ENCODE results near the gene KCNA2.

Gene KCNA2

GRCh38 chr1:110566836-110567235, 39.3 kb downstream of the KCNA2 start:
- DNase-seq (ENCODE audit: low read depth in 2 of 2): no peak

- DNase-seq (ENCODE audit: low read depth in 2 of 2): no peak
Measured at GRCh38 chr1:110565565-110565964, 40.6 kb downstream of the KCNA2 start.

GRCh38 chr1:110563089-110563488, 43.1 kb downstream of the KCNA2 start:
- no peak for DNase-seq (ENCODE audit: low read depth in 2 of 2)

- no peak for DNase-seq (ENCODE audit: low read depth in 2 of 2)
Measured at GRCh38 chr1:110561596-110561995, 44.6 kb downstream of the KCNA2 start.

GRCh38 chr1:110559157-110559556, 47.0 kb downstream of the KCNA2 start:
- no peak for DNase-seq (ENCODE audit: low read depth in 2 of 2)

GRCh38 chr1:110557481-110557880, 48.7 kb downstream of the KCNA2 start:
- no peak for DNase-seq (ENCODE audit: low read depth in 2 of 2)

GRCh38 chr1:110556471-110556807, 49.7 kb downstream of the KCNA2 start:
- no peak for DNase-seq (ENCODE audit: low read depth in 2 of 2)

- no peak for DNase-seq (ENCODE audit: low read depth in 2 of 2)
Measured at GRCh38 chr1:110555807-110556470, 50.2 kb downstream of the KCNA2 start.

- no peak for DNase-seq (ENCODE audit: low read depth in 2 of 2)
Measured at GRCh38 chr1:110554871-110555801, 51.0 kb downstream of the KCNA2 start.

GRCh38 chr1:110551278-110551809, 54.8 kb downstream of the KCNA2 start:
- DNase-seq (ENCODE audit: low read depth in 2 of 2): no peak

GRCh38 chr1:110549831-110550230, 56.3 kb downstream of the KCNA2 start:
- DNase-seq (ENCODE audit: low read depth in 2 of 2): no peak

GRCh38 chr1:110548381-110548780, 57.8 kb downstream of the KCNA2 start:
- no peak for DNase-seq (ENCODE audit: low read depth in 2 of 2)

- no peak for DNase-seq (ENCODE audit: low read depth in 2 of 2)
Measured at GRCh38 chr1:110547017-110547416, 59.1 kb downstream of the KCNA2 start.

GRCh38 chr1:110545492-110545891, 60.7 kb downstream of the KCNA2 start:
- no peak for DNase-seq (ENCODE audit: low read depth in 2 of 2)

- DNase-seq (ENCODE audit: low read depth in 2 of 2): no peak
Measured at GRCh38 chr1:110544753-110545152, 61.4 kb downstream of the KCNA2 start.

Measured in fibroblast of skin of left quadriceps (primary cell).